HEK293 (cell line): Measurements from ENCODE around the gene TAF11L9.

Experiments used
- CTCF ChIP-seq: fragments of 450-650 bp; formaldehyde crosslinking; IDR thresholded peaks from 2 replicates; pipeline ENCODE4 v1.5.1; 2016; ENCODE audit warnings: missing biosample characterization, missing genetic modification characterization
- PRDM6 ChIP-seq: fragments of 450-650 bp; formaldehyde crosslinking; IDR thresholded peaks from 2 replicates; pipeline ENCODE4 v1.5.1; 2017; ENCODE audit warnings: missing biosample characterization, missing genetic modification characterization
- ZNF112 ChIP-seq: fragments of 450-650 bp; formaldehyde crosslinking; IDR thresholded peaks from 2 replicates; pipeline ENCODE4 v1.5.0; 2017; ENCODE audit warnings: missing biosample characterization, missing genetic modification characterization
- ZNF24 ChIP-seq: fragments of 450-650 bp; formaldehyde crosslinking; IDR thresholded peaks from 2 replicates; pipeline ENCODE4 v1.5.1; 2016; ENCODE audit warnings: missing biosample characterization, missing genetic modification characterization
- ZNF26 ChIP-seq: fragments of 450-650 bp; formaldehyde crosslinking; IDR thresholded peaks from 2 replicates; pipeline ENCODE4 v1.5.1; 2016; ENCODE audit warnings: missing biosample characterization, missing genetic modification characterization
- ZNF558 ChIP-seq: fragments of 450-650 bp; formaldehyde crosslinking; IDR thresholded peaks from 2 replicates; pipeline ENCODE4 v1.5.1; 2016; ENCODE audit warnings: missing biosample characterization, missing genetic modification characterization

GRCh38 chr5:17619354-17619753, 25.2 kb upstream of the TAF11L9 start:
- TF ChIP-seq PRDM6 (tag by site-specific recombination): no peak
- TF ChIP-seq ZNF558 (tag by site-specific recombination): no peak
- TF ChIP-seq ZNF26 (tag by site-specific recombination): no peak
- TF ChIP-seq ZNF112: no peak
- no peak for TF ChIP-seq CTCF (tag by site-specific recombination)
- no peak for TF ChIP-seq ZNF24 (tag by site-specific recombination)
